SU-DHL-6 (cell line): ENCODE results near the gene BEGAIN.

Experiments used
- H2AFZ ChIP-seq: fragments of 200-600 bp; sonication (generic); 2 replicates; pipeline ENCODE4 v1.6.1; 2014; ENCODE audit warnings: low read depth, mild to moderate bottlenecking, moderate library complexity, mixed read lengths, antibody characterized with exemption, low read length; ENCODE audit not compliant: severe bottlenecking
- H3F3A ChIP-seq: fragments of 200-600 bp; shearing (Covaris generic); 2 replicates; pipeline ENCODE4 v1.6.0; 2016; ENCODE audit warnings: antibody characterized with exemption, mild to moderate bottlenecking; ENCODE audit not compliant: insufficient read depth
- H3K27ac ChIP-seq: fragments of 200-600 bp; sonication (generic); 2 replicates; pipeline ENCODE4 v1.5.1; 2016; ENCODE audit warnings: low read depth, mild to moderate bottlenecking, low read length, moderate library complexity, mixed read lengths
- H3K27me3 ChIP-seq: fragments of 200-600 bp; sonication (generic), shearing (Covaris generic); 2 replicates; pipeline ENCODE4 v1.6.0; 2014; ENCODE audit warnings: mild to moderate bottlenecking, low read length
- H3K36me3 ChIP-seq: fragments of 200-600 bp; sonication (generic); 2 replicates; pipeline ENCODE4 v1.6.1; 2014; ENCODE audit warnings: mild to moderate bottlenecking, low read length, mixed read lengths
- H3K4me2 ChIP-seq: fragments of 300-600, 200-600 bp; shearing (Covaris generic), sonication (generic); 2 replicates; pipeline ENCODE4 v1.6.0; 2014; ENCODE audit warnings: low read length, low read depth, mild to moderate bottlenecking; ENCODE audit not compliant: poor library complexity, severe bottlenecking
- H3K4me3 ChIP-seq: fragments of 200-600 bp; sonication (generic); 2 replicates; pipeline ENCODE4 v1.5.1; 2014; ENCODE audit warnings: antibody characterized with exemption, low read length, mild to moderate bottlenecking, mixed read lengths; ENCODE audit not compliant: insufficient read depth, poor library complexity, severe bottlenecking
- H3K79me2 ChIP-seq: fragments of 200-600 bp; sonication (generic); 2 replicates; pipeline ENCODE4 v1.6.1; 2014; ENCODE audit warnings: mild to moderate bottlenecking, low read length, moderate library complexity; ENCODE audit not compliant: insufficient read depth
- H3K9ac ChIP-seq: fragments of 200-600 bp; sonication (generic); 2 replicates; pipeline ENCODE4 v1.7.0; 2014; ENCODE audit warnings: mild to moderate bottlenecking, low read length
- H3K9me2 ChIP-seq: fragments of 200-600 bp; sonication (generic); replicated peaks from 2 replicates; pipeline ENCODE4 v1.6.1; 2014; ENCODE audit warnings: low read length; ENCODE audit not compliant: insufficient read depth
- H3K9me3 ChIP-seq: fragments of 200-600 bp; sonication (generic); 2 replicates; pipeline ENCODE4 v1.6.1; 2014; ENCODE audit warnings: low read length, mixed read lengths; ENCODE audit not compliant: insufficient read depth
- H4K20me1 ChIP-seq: fragments of 200-600 bp; sonication (generic); 2 replicates; pipeline ENCODE4 v1.6.1; 2014; ENCODE audit warnings: low read depth, mild to moderate bottlenecking, antibody characterized with exemption, low read length, moderate library complexity, mixed read lengths
- CTCF ChIP-seq: fragments of 200-600 bp; sonication (generic); IDR thresholded peaks from one replicate; pipeline ENCODE4 v1.5.1; 2017; ENCODE audit warnings: antibody characterized with exemption, mild to moderate bottlenecking, low read length, moderate library complexity; ENCODE audit not compliant: insufficient read depth, poor library complexity, severe bottlenecking
- EZH2phosphoT487 ChIP-seq: fragments of 200-600 bp; sonication (generic), shearing (Covaris generic); conservative IDR thresholded peaks from 2 replicates; pipeline ENCODE4 v1.6.1; 2018; ENCODE audit warnings: mild to moderate bottlenecking, antibody characterized with exemption, low read length, moderate library complexity, mixed read lengths

The BEGAIN gene

DNA sequence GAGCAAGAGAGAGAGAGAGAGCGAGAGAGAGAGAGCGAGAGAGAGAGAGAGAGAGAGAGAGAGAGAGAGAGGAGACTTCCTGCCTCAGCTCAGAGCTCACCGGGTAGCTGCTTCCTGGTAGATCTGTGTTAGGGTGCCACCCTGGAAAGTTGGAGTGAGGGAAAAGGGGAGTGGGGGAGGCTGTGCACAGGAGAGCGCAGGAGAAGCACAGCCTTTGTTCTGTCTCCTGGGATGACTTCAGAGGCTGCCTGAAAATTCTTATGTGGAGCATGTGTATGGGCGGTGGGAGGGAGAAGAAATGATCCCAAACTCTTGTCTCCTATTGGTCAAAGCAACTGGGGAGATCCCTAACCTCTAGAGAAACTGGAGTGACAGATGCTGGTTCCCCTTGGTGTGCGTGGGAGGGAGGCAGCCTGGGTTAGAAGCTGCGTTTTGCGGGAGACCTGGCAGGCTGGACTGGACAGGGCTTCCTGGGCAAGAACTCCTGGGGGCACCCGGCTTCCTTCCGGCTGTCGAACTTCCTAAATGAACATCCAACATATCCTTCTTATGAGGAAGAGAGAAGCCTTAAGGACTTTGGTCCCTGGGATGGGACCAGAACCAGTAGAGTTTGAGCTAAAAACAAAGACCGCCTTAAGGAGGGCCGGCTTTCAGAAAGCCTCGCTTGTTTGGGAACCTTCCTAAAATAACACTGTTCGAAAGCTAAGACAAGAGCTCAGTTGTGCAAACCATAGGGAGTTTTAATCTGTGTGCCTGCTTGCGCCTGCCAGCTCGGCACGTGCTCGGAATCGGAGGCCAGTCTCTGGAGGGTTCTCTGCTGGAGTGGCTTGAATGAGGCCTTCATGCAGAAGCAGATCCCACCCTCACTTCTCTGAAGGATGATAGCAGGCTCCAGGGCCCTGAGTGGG lies 30.4 kb upstream of the BEGAIN start:
- TF ChIP-seq EZH2phosphoT487 (no peak), CTCF (no peak)
- Histone ChIP-seq H3K9ac (no peak overlapping the region), H3K9me2 (no peaks in the 10 kb centered on the region), H3K79me2 (no peaks in the 10 kb centered on the region), H3K4me2 (no peak overlapping the region), H3F3A (no peaks in the 10 kb centered on the region), H4K20me1 (no peaks in the 10 kb centered on the region), H3K9me3 (no peaks in the 10 kb centered on the region), H3K36me3 (no peaks in the 10 kb centered on the region), H3K27ac (no peak overlapping the region), H3K27me3 (no peaks in the 10 kb centered on the region), H3K4me3 (no peak overlapping the region), H2AFZ (no peak overlapping the region)

GRCh38 chr14:100616854-100617409 lies 29.7 kb upstream of the BEGAIN start:
- no peak for TF ChIP-seq CTCF
- no peak for TF ChIP-seq EZH2phosphoT487
- H3K36me3 ChIP-seq = no peaks in the 10 kb centered on the region
- H3K9ac ChIP-seq = no peak overlapping the region
- no peak overlapping the region for H3K27ac ChIP-seq
- H3K27me3 ChIP-seq = no peaks in the 10 kb centered on the region
- H3K9me2 ChIP-seq = no peaks in the 10 kb centered on the region
- H3K79me2 ChIP-seq = no peaks in the 10 kb centered on the region
- no peaks in the 10 kb centered on the region for H3F3A ChIP-seq
- H4K20me1 ChIP-seq = no peaks in the 10 kb centered on the region
- no peak overlapping the region for H2AFZ ChIP-seq
- no peaks in the 10 kb centered on the region for H3K9me3 ChIP-seq
- no peak overlapping the region for H3K4me2 ChIP-seq
- H3K4me3 ChIP-seq = no peak overlapping the region

- no peaks in the 10 kb centered on the region for H3K27me3 ChIP-seq
- H3F3A ChIP-seq = no peaks in the 10 kb centered on the region
- H3K4me3 ChIP-seq = no peak overlapping the region
- no peak overlapping the region for H2AFZ ChIP-seq
- no peaks in the 10 kb centered on the region for H3K36me3 ChIP-seq
- H3K4me2 ChIP-seq = no peak overlapping the region
- H3K9me3 ChIP-seq = no peaks in the 10 kb centered on the region
- no peaks in the 10 kb centered on the region for H3K79me2 ChIP-seq
- H3K9ac ChIP-seq = no peak overlapping the region
- no peaks in the 10 kb centered on the region for H3K9me2 ChIP-seq
- TF ChIP-seq EZH2phosphoT487 = no peak
- no peak for TF ChIP-seq CTCF
- H3K27ac ChIP-seq = no peak overlapping the region
- no peaks in the 10 kb centered on the region for H4K20me1 ChIP-seq
Observed at GRCh38 chr14:100615736-100616695, 28.8 kb upstream of the BEGAIN start.
